Jurkat, Clone E6-1 (cell line): ENCODE measurements around the gene EVC.

Experiments
- DNase-seq: peaks from one replicate; pipeline ENCODE4 v3.0.0-alpha.2; 2011; ENCODE audit warnings: low read depth, low spot score
- H3K4me3 ChIP-seq: 2 replicates; pipeline ENCODE4 v1.5.1; 2011; ENCODE audit warnings: mild to moderate bottlenecking, low read length, control low read depth, moderate library complexity

Gene EVC

GRCh38 chr4:5780831-5781480 lies 70.0 kb downstream of the EVC start:
- H3K4me3 ChIP-seq = no peak overlapping the region
- no peak for DNase-seq

- no peak overlapping the region for H3K4me3 ChIP-seq
- DNase-seq = no peak
Observed at GRCh38 chr4:5781691-5782090, 70.7 kb downstream of the EVC start.

GRCh38 chr4:5782829-5783476 lies 72.0 kb downstream of the EVC start:
- no peak overlapping the region for H3K4me3 ChIP-seq
- DNase-seq = no peak

GRCh38 chr4:5783486-5783885 lies 72.5 kb downstream of the EVC start:
- DNase-seq = no peak
- H3K4me3 ChIP-seq = no peak overlapping the region

GRCh38 chr4:5784021-5784420 lies 73.0 kb downstream of the EVC start:
- no peak overlapping the region for H3K4me3 ChIP-seq
- DNase-seq = no peak

- DNase-seq = no peak
- no peak overlapping the region for H3K4me3 ChIP-seq
Observed at GRCh38 chr4:5784960-5785611, 74.1 kb downstream of the EVC start.

GRCh38 chr4:5785806-5786680 lies 75.0 kb downstream of the EVC start:
- DNase-seq = no peak
- H3K4me3 ChIP-seq = no peak overlapping the region

GRCh38 chr4:5787311-5787710 lies 76.3 kb downstream of the EVC start:
- no peak overlapping the region for H3K4me3 ChIP-seq
- no peak for DNase-seq

- DNase-seq = no peak
Observed at GRCh38 chr4:5788144-5788543, 77.1 kb downstream of the EVC start.

GRCh38 chr4:5789141-5789540 lies 78.1 kb downstream of the EVC start:
- DNase-seq = no peak
- H3K4me3 ChIP-seq = no peak overlapping the region

More at GRCh38 chr4:5788144-5788543, 77.1 kb downstream of the EVC start:
- no peak overlapping the region for H3K4me3 ChIP-seq

GRCh38 chr4:5790546-5790857 lies 79.5 kb downstream of the EVC start:
- DNase-seq = no peak
- no peak overlapping the region for H3K4me3 ChIP-seq

- DNase-seq = no peak
- H3K4me3 ChIP-seq = no peak overlapping the region
Observed at GRCh38 chr4:5791654-5792053, 80.7 kb downstream of the EVC start.

GRCh38 chr4:5793514-5793913 lies 82.5 kb downstream of the EVC start:
- no peak overlapping the region for H3K4me3 ChIP-seq
- no peak for DNase-seq

GRCh38 chr4:5795580-5795979 lies 84.6 kb downstream of the EVC start:
- no peak overlapping the region for H3K4me3 ChIP-seq
- no peak for DNase-seq

- H3K4me3 ChIP-seq = no peak overlapping the region
- no peak for DNase-seq
Observed at GRCh38 chr4:5796976-5797375, 86.0 kb downstream of the EVC start.

GRCh38 chr4:5797866-5798265 lies 86.9 kb downstream of the EVC start:
- DNase-seq = no peak
- H3K4me3 ChIP-seq = no peak overlapping the region

GRCh38 chr4:5798462-5798861 lies 87.5 kb downstream of the EVC start:
- no peak overlapping the region for H3K4me3 ChIP-seq
- DNase-seq = no peak

- no peak for DNase-seq
- H3K4me3 ChIP-seq = no peak overlapping the region
Observed at GRCh38 chr4:5798946-5799345, 87.9 kb downstream of the EVC start.

- H3K4me3 ChIP-seq = no peak overlapping the region
- DNase-seq = no peak
Observed at GRCh38 chr4:5799406-5799805, 88.4 kb downstream of the EVC start.

GRCh38 chr4:5800496-5800895 lies 89.5 kb downstream of the EVC start:
- no peak overlapping the region for H3K4me3 ChIP-seq
- DNase-seq = no peak
